Muscle layer of colon (tissue), 2 donors: ENCODE measurements around the gene ST8SIA1.
A peak's percentile ranks its signal among the peaks of the same experiment; 100 is the strongest.

ENCODE experiments used
- H3K27ac ChIP-seq: one replicate; pipeline ENCODE4 v1.7.0; 2013; ENCODE audit warnings: low read depth, mild to moderate bottlenecking, low read length, moderate library complexity
- H3K27me3 ChIP-seq, 2 donors: one replicate each; pipeline ENCODE4 v1.7.0; 2013; ENCODE audit warnings: low read length in 2 of 2, mild to moderate bottlenecking in 2 of 2; ENCODE audit not compliant: insufficient read depth in 2 of 2, control insufficient read depth in 1 of 2
- H3K36me3 ChIP-seq: one replicate; pipeline ENCODE4 v1.7.0; 2013; ENCODE audit warnings: mild to moderate bottlenecking, low read length; ENCODE audit not compliant: insufficient read depth
- H3K4me1 ChIP-seq: one replicate; pipeline ENCODE4 v1.7.0; 2013; ENCODE audit warnings: mild to moderate bottlenecking, low read length; ENCODE audit not compliant: insufficient read depth
- H3K4me3 ChIP-seq, 2 donors: one replicate each; pipeline ENCODE4 v1.7.0; 2013; ENCODE audit warnings: low read length in 2 of 2, low read depth in 1 of 2, mild to moderate bottlenecking in 1 of 2, moderate library complexity in 1 of 2
- H3K9ac ChIP-seq: one replicate; pipeline ENCODE4 v1.7.0; 2013; ENCODE audit warnings: low read length
- H3K9me3 ChIP-seq: one replicate; pipeline ENCODE4 v1.7.0; 2013; ENCODE audit warnings: mild to moderate bottlenecking, low read length
- donor health status: abdominal sarcoma.
- donor health status: Adenocarcinoma of cecum.

Gene ST8SIA1

GRCh38 chr12:22276867-22277266 lies 57.6 kb downstream of the ST8SIA1 start:
- Histone ChIP-seq H3K27ac (peak overlapping the region; percentile 48), H3K9me3 (no peaks in the 10 kb centered on the region), H3K9ac (no peak overlapping the region), H3K36me3 (no peaks in the 10 kb centered on the region), H3K4me3 (no peak overlapping the region), H3K4me1 (peaks cover 14% of the 10 kb centered on the region), H3K27me3 (no peaks in the 10 kb centered on the region)

DNA sequence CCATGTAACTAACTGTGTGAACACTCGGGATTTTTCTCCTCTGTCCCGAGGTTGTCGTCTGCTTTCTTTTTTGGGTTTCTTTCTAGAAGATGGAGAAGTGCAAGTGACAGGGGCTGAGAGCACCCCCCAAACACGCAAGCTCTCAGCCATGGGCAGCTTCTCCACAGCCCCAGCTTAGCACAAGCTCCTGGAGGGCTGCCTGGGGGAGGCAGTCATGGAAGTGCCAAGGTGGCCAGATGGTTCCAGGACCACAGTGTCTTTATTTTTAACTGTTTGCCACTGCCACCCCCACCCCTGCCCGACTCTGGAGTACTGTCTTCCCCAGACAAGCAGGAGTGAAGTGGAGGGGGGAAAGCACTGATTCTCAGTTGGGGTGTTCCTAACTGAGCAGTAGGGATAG lies 58.2 kb downstream of the ST8SIA1 start:
- H3K27me3 ChIP-seq = no peaks in the 10 kb centered on the region
- peak overlapping the region; percentile 35 for H3K9ac ChIP-seq
- peak overlapping the region in 1 of 2 donors; percentile 7 for H3K4me3 ChIP-seq
- H3K9me3 ChIP-seq = no peaks in the 10 kb centered on the region
- H3K4me1 ChIP-seq = peaks cover 14% of the 10 kb centered on the region
- H3K36me3 ChIP-seq = no peaks in the 10 kb centered on the region
- H3K27ac ChIP-seq = peak overlapping the region; percentile 48

GRCh38 chr12:22275843-22276242 lies 58.7 kb downstream of the ST8SIA1 start:
- H3K4me3 ChIP-seq = peak overlapping the region in 1 of 2 donors; percentile 7
- H3K9ac ChIP-seq = peak overlapping the region; percentile 35
- H3K9me3 ChIP-seq = no peaks in the 10 kb centered on the region
- no peaks in the 10 kb centered on the region for H3K27me3 ChIP-seq
- peaks cover 14% of the 10 kb centered on the region for H3K4me1 ChIP-seq
- H3K27ac ChIP-seq = peak overlapping the region; percentile 60
- no peaks in the 10 kb centered on the region for H3K36me3 ChIP-seq

- H3K27ac ChIP-seq = no peak overlapping the region
Measured at GRCh38 chr12:22272335-22273151, 62.0 kb downstream of the ST8SIA1 start.

DNA sequence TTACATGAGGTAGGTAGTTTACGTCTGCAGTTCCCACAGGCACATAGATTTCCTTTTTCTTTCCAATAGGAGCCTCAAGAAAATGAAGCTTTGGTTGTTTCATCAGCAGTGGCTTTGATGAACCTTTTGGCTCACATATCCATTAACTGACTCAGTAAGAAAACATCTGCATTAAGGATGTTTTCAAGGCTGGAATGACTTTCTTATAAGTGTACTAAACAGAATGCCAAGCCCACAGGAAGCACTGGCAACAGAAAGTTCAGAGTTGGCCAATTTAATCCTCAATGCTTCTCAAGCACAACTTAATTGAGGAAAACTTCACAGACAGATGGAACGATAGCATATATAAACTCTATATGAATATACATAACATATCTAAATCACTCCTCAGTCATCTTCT lies 63.5 kb downstream of the ST8SIA1 start:
- Histone ChIP-seq H3K36me3 (no peaks in the 10 kb centered on the region), H3K4me1 (peaks cover 9% of the 10 kb centered on the region), H3K27ac (no peak overlapping the region), H3K27me3 (no peaks in the 10 kb centered on the region), H3K4me3 (no peak overlapping the region), H3K9ac (no peak overlapping the region), H3K9me3 (no peaks in the 10 kb centered on the region)

More at GRCh38 chr12:22272335-22273151, 62.0 kb downstream of the ST8SIA1 start:
- Histone ChIP-seq H3K9ac (no peak overlapping the region), H3K27me3 (no peaks in the 10 kb centered on the region), H3K4me3 (no peak overlapping the region), H3K9me3 (no peaks in the 10 kb centered on the region), H3K36me3 (no peaks in the 10 kb centered on the region), H3K4me1 (peaks cover 14% of the 10 kb centered on the region)

- H3K9ac ChIP-seq = no peak overlapping the region
- H3K4me3 ChIP-seq = no peak overlapping the region
- no peaks in the 10 kb centered on the region for H3K4me1 ChIP-seq
- H3K27me3 ChIP-seq = no peaks in the 10 kb centered on the region
- no peaks in the 10 kb centered on the region for H3K9me3 ChIP-seq
- no peak overlapping the region for H3K27ac ChIP-seq
- no peaks in the 10 kb centered on the region for H3K36me3 ChIP-seq
Measured at GRCh38 chr12:22268973-22269372, 65.5 kb downstream of the ST8SIA1 start.

DNA sequence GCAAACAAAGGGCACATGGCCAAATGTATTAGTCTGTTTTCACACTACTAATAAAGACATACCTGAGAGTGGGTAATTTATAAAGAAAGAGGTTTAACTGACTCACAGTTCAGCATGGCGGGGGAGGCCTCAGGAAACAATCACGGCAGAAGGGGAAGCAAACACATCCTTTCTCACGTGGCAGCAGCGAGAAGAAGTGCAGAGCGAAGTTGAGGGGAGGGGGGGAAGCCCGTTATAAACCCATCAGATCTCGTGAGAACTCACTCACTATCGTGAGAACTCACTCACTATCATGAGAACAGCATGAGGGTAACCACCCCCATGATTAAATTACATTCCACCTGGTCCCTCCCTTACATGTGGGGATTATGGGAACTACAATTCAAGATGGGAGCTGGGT lies 66.1 kb downstream of the ST8SIA1 start:
- H3K4me1 ChIP-seq = no peaks in the 10 kb centered on the region
- no peaks in the 10 kb centered on the region for H3K36me3 ChIP-seq
- H3K27ac ChIP-seq = no peak overlapping the region
- H3K9me3 ChIP-seq = no peaks in the 10 kb centered on the region
- H3K9ac ChIP-seq = no peak overlapping the region
- no peaks in the 10 kb centered on the region for H3K27me3 ChIP-seq
- H3K4me3 ChIP-seq = no peak overlapping the region

DNA sequence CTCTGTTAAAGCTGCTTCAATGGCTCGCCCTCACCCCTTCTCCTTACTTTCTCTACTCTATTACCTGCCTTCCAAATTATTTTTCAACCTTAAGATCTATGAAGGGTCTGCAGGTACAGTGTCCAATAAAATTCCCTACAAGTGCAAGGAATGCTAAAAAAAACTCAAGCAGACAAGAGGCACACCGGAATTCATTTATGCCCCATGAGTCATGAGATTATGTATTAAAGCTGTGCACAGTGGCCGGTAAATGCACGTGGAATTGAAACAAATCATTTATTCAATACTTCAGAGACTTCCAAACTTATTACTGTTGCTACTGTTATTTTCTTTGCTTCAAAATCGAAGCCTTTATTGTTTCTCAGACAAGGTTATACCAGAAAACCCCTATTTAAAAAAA lies 68.4 kb downstream of the ST8SIA1 start:
- no peaks in the 10 kb centered on the region for H3K36me3 ChIP-seq
- no peak overlapping the region for H3K4me3 ChIP-seq
- H3K27me3 ChIP-seq = no peaks in the 10 kb centered on the region
- no peak overlapping the region for H3K27ac ChIP-seq
- no peaks in the 10 kb centered on the region for H3K9me3 ChIP-seq
- H3K9ac ChIP-seq = no peak overlapping the region
- H3K4me1 ChIP-seq = peaks cover 5% of the 10 kb centered on the region

- Histone ChIP-seq H3K9me3 (no peaks in the 10 kb centered on the region), H3K27me3 (no peaks in the 10 kb centered on the region), H3K4me1 (peaks cover 5% of the 10 kb centered on the region), H3K27ac (no peak overlapping the region), H3K4me3 (no peak overlapping the region), H3K9ac (no peak overlapping the region), H3K36me3 (no peaks in the 10 kb centered on the region)
Measured at GRCh38 chr12:22264380-22264779, 70.1 kb downstream of the ST8SIA1 start.

DNA sequence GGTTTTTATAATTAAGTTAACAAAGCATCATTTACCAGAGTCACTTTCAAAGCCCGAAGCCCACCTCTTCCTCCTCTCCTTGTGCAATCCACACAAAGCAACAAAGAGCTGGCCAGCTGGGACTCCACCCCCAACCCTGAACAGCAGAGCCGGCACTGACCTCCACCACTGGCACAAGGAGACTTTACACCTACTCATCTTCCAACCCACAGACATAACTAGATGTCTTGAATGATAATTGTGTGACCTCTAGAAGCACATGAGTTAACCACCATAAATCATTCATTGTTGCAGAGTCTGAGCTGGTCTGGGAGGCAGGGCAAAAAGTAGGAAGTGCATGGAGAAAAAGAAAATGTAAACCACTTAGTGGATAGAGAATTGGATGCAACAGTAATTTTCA lies 72.2 kb downstream of the ST8SIA1 start:
- Histone ChIP-seq H3K36me3 (no peaks in the 10 kb centered on the region), H3K9me3 (no peaks in the 10 kb centered on the region), H3K27me3 (no peaks in the 10 kb centered on the region), H3K27ac (no peak overlapping the region), H3K4me3 (no peak overlapping the region), H3K4me1 (peaks cover 5% of the 10 kb centered on the region), H3K9ac (no peak overlapping the region)

DNA sequence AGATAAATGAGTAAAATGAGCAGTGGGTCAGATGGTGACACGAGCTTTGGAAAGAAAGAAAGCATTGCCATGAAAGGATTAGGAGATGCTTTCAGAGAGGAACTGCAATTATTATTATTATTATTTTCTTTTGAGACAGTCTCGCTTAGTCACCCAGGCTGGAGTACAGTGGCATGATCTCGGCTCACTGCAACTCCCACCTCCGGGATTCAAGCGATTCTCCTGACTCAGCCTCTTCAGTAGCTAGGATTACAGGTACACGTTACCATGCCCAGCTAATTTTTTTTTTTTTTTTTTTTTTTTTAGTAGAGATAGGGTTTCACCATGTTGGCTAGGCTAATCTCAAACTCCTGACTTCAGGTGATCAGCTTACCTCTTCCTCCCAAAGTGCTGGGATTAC lies 77.4 kb downstream of the ST8SIA1 start:
- no peak overlapping the region for H3K4me3 ChIP-seq
- H3K36me3 ChIP-seq = no peaks in the 10 kb centered on the region
- H3K9ac ChIP-seq = no peak overlapping the region
- H3K4me1 ChIP-seq = peaks cover 23% of the 10 kb centered on the region
- H3K27ac ChIP-seq = no peak overlapping the region
- H3K9me3 ChIP-seq = no peaks in the 10 kb centered on the region
- H3K27me3 ChIP-seq = no peaks in the 10 kb centered on the region

DNA sequence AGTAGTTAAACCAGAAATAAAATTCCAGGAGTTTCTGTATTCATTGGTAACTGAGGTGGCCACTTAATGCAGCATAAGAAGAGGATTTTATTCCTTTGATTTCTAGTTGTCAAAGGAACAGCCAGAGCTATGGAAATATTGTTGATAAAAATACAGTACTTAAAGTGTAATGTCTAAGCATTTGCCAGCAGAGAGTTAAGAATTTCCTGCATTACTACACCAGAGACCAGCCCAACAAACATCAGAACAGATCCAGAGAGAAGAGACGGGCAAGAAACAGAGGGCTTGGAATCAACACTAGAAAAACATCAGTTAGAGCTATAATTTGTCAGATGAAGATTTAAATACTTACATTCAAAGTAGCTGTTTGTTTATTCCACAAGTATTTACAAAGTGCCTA lies 77.9 kb downstream of the ST8SIA1 start:
- Histone ChIP-seq H3K9ac (no peak overlapping the region), H3K27me3 (no peaks in the 10 kb centered on the region), H3K36me3 (no peaks in the 10 kb centered on the region), H3K9me3 (no peaks in the 10 kb centered on the region), H3K4me3 (peak overlapping the region in 1 of 2 donors; percentile 8), H3K27ac (peak overlapping the region; percentile 66), H3K4me1 (peaks cover 22% of the 10 kb centered on the region)
